GM12878 (cell line): Measurements from ENCODE around the gene RASSF6. TPM values are rescaled to one million over a fixed set of nuclear protein-coding genes. Genes with fewer than 3 reads are reported as not detected.

Source experiments
- ATF7 ChIP-seq: fragments of 450-650 bp; IDR thresholded peaks from 2 replicates; pipeline ENCODE4 v1.6.1; 2016; ENCODE audit warnings: low read depth, mild to moderate bottlenecking
- CBX5 ChIP-seq: sonication (generic); IDR thresholded peaks from 2 replicates; pipeline ENCODE4 v1.6.1; 2016; ENCODE audit warnings: low read depth, moderate library complexity, mild to moderate bottlenecking, inconsistent platforms
- CHD2 ChIP-seq: IDR thresholded peaks from 2 replicates; pipeline ENCODE4 v1.6.1; 2011; ENCODE audit warnings: low read depth, low read length, improper control_type of control experiment, borderline replicate concordance
- EZH2 ChIP-seq: IDR thresholded peaks from 2 replicates; pipeline ENCODE4 v1.6.1; 2012; ENCODE audit warnings: low read depth, mild to moderate bottlenecking, control low read depth, inconsistent platforms, low read length, borderline replicate concordance; ENCODE audit not compliant: control insufficient read depth
- HDAC6 ChIP-seq: fragments of 200-600 bp; sonication (generic); IDR thresholded peaks from one replicate; pipeline ENCODE4 v1.8.0; 2017; ENCODE audit warnings: antibody characterized with exemption; ENCODE audit not compliant: unreplicated experiment
- IRF4 ChIP-seq: IDR thresholded peaks from 2 replicates; pipeline ENCODE4 v1.6.1; 2011; ENCODE audit warnings: low read depth, low read length
- JUNB ChIP-seq: IDR thresholded peaks from 2 replicates; pipeline ENCODE4 v1.6.1; 2016; ENCODE audit warnings: antibody characterized with exemption, mild to moderate bottlenecking
- LARP7 ChIP-seq: fragments of 450-650 bp; IDR thresholded peaks from 2 replicates; pipeline ENCODE4 v1.6.1; 2017; ENCODE audit warnings: mild to moderate bottlenecking
- MXI1 ChIP-seq: fragments of 150-350 bp; IDR thresholded peaks from 2 replicates; pipeline ENCODE4 v1.6.1; 2011; ENCODE audit warnings: low read depth, mild to moderate bottlenecking, inconsistent platforms, low read length, improper control_type of control experiment
- PML ChIP-seq: IDR thresholded peaks from 2 replicates; pipeline ENCODE4 v1.6.1; 2012; ENCODE audit warnings: low read length, inconsistent platforms
- POLR2A ChIP-seq: IDR thresholded peaks from 2 replicates; pipeline ENCODE4 v1.6.1; 2011; ENCODE audit warnings: low read depth, mild to moderate bottlenecking, low read length
- POLR2AphosphoS5 ChIP-seq: IDR thresholded peaks from 2 replicates; pipeline ENCODE4 v1.6.1; 2011; ENCODE audit warnings: mild to moderate bottlenecking, low read length, inconsistent platforms
- SUPT20H ChIP-seq: IDR thresholded peaks from 2 replicates; pipeline ENCODE4 v1.6.1; 2011; ENCODE audit warnings: low read depth, mild to moderate bottlenecking, low read length, moderate library complexity, borderline replicate concordance; ENCODE audit not compliant: control insufficient read depth
- TARDBP ChIP-seq: IDR thresholded peaks from 2 replicates; pipeline ENCODE4 v1.6.1; 2016; ENCODE audit warnings: borderline replicate concordance
- ZBED1 ChIP-seq: IDR thresholded peaks from 2 replicates; pipeline ENCODE4 v1.6.1; 2016; ENCODE audit warnings: borderline replicate concordance
- polyA plus RNA-seq, 11 experiments: library from polyadenylated mRNA; depleted of rRNA in 4 of 11; unstranded in 6 of 11; stranded (reverse) in 5 of 11; fragments of >200 nt; fragmentation: Nextera tagmentation in 4 of 11; fragmentation: Illumina TruSeq in 1 of 11; extraction: Ambion mirVana in 4 of 11; extraction: Trizol in 1 of 11; gene quantifications; 1 replicate in 1 of 11; 2 replicates in 10 of 11; pipeline versions ENCODE4 v1.2.1 to v1.2.3, GENCODE V29; 2011 to 2016; ENCODE audit warnings: inconsistent platforms in 2 of 11, missing spikeins in 2 of 11, low read depth in 1 of 11
- total RNA-seq, 4 experiments: library from RNA; depleted of rRNA in 3 of 4; stranded (reverse); fragments of >200 nt in 3 of 4; fragmentation: Illumina TruSeq in 1 of 4; extraction: Trizol in 1 of 4; gene quantifications; 2 replicates each; pipeline versions ENCODE4 v1.2.1 to v1.2.3, GENCODE V29; 2013 to 2021
- TF ChIP-seq, protein P1 (sequence below): IDR thresholded peaks from 2 replicates; pipeline ENCODE4 v1.6.1; 2011; ENCODE audit warnings: borderline replicate concordance, low read depth, mild to moderate bottlenecking, moderate library complexity, low read length; ENCODE audit not compliant: insufficient read depth, poor library complexity, severe bottlenecking

RASSF6 gene
- total and polyA plus RNA-seq, 10 of the 15 experiments (the other 5 are each of a cell fraction or from before 2014, with no cell fraction given), result 0.28 to 2.9 (median 0.54) TPM

DNA sequence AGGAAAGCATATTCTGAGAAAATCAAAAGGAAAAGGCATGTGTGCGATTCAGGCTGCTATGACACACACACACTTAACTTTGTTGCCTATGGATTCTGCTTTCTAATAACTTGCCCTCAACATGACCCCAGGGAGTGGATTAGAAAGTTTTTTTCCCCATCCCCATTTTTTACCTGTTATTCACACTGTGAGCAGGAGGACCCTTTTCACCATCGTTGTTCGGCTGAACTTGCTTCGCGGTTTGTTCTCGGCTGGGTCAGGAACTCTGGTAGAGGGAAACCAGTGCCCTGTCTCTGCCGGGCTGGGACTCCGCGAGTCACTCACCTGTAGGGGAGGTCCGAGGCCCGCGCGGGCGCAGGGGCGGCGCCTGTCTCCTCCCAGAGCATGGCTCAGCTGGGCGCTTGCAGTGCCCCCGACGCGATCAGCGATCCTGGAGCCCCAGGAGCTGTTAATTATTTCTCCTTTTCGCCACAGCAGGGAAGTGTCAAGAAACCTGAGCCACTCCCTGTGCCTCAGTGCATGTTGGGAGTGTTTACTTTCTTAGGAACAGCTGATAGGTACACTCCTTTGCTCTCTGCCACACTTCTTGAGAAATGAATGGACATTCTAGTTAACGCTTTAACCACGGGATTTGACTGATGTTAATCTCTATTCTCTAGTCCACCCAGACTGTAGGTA lies at the start of gene RASSF6 (continued):
- no peak for TF ChIP-seq TARDBP
- no peak for TF ChIP-seq CHD2
- no peak for TF ChIP-seq EZH2
- no peak for TF ChIP-seq ZBED1
- TF ChIP-seq LARP7, result no peak
- TF ChIP-seq PML, result no peak
- no peak for TF ChIP-seq ATF7
- TF ChIP-seq, protein P1, sequence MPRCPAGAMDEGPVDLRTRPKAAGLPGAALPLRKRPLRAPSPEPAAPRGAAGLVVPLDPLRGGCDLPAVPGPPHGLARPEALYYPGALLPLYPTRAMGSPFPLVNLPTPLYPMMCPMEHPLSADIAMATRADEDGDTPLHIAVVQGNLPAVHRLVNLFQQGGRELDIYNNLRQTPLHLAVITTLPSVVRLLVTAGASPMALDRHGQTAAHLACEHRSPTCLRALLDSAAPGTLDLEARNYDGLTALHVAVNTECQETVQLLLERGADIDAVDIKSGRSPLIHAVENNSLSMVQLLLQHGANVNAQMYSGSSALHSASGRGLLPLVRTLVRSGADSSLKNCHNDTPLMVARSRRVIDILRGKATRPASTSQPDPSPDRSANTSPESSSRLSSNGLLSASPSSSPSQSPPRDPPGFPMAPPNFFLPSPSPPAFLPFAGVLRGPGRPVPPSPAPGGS, result no peak
- TF ChIP-seq SUPT20H, result no peak
- no peak for TF ChIP-seq CBX5
- no peak for TF ChIP-seq POLR2A
- no peak for TF ChIP-seq POLR2AphosphoS5
- no peak for TF ChIP-seq JUNB
- TF ChIP-seq MXI1, result no peak
- TF ChIP-seq HDAC6, result no peak
- no peak for TF ChIP-seq IRF4
